Right hindlimb (tissue), 1 donor: ENCODE data around the gene ENDOU.

Experiments used
- DNase-seq: peaks from one replicate; pipeline ENCODE4 v3.0.0-alpha.2; 2018

ENDOU gene

DNA sequence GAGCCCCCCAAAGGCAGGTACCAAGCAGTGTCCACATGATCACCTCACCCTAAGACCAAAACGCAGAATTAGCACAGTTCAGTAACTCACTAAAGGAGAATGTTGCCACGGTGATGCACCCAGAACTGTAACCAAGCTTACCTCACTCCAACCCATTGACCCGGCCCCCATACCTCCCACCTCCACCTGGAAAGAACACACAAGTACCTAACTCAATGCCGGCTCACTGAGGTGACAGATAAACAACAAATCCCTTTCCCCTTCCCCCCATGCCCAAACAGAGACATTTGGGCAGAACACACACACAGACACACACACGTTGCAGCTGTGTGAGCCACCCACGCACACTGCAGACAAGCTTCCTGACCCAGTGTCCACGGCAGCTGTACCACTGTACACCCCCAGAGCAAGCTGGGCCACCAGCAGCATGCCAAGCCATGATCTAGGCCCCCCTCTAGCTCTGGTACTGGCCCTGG, 32.1 kb upstream of the ENDOU start:
- DNase-seq: no peak

DNA sequence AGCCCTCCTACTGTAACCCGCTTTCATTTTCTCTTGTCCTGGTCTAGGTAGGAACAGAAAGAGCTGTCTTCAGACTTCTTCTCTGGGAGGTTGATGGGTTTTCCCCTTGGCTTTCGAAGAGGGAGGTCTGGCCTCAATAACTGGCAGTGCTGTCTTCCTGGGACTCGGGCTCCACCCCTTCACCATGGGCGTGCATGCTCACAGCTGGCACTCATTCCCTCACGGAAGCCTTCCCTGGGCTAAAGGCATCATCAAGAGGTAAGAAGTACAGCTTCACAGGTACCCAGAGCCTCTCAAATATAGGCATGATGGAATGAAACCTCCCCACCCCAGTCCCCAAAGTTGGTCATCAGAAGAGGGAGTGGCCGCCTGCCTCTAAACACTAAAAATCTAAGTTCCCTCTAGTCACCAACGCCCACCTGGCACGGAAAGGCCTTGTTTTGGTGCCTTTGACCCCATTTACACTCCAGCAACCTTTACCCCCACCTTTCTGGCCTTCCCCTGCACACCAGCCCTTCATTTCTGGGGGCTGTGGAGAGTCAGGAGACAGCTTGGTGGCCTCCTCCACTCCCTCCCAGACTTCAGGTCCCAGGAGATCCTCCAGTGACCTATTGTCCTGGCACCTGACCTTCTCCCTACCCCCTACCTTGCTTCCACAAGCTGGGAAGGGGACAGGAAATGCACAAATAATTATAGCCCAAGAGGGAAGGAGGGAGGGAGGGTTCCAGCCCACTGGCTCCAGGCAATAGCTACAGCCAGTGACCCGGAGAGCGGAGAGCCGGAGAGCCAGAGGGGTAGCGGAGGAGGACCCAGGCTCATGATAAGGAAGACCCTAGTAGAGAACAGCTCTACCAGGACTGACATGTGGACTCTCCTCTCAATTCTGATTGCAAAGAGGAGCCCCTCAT, 30.6 kb upstream of the ENDOU start:
- DNase-seq: no peak

DNA sequence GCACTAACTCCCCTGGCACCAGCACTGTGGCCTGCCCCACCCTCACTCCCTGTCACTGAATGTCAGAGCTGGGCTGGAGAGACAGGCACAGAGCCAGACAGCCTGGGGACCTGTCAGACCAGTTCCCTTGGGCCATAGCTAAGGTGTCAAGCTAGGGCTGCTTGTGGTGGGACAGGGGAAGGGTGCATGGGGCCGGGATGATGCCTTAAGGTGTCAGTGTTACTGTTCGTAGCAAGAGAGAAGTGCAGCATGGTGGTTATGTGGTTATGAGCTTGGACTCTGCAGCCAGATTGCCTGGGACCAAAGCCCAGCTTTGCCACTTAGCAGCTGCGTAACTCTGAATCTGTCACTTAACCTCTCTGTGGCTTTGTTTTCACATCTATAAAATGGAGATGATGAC, 29.6 kb upstream of the ENDOU start:
- DNase-seq: no peak

DNA sequence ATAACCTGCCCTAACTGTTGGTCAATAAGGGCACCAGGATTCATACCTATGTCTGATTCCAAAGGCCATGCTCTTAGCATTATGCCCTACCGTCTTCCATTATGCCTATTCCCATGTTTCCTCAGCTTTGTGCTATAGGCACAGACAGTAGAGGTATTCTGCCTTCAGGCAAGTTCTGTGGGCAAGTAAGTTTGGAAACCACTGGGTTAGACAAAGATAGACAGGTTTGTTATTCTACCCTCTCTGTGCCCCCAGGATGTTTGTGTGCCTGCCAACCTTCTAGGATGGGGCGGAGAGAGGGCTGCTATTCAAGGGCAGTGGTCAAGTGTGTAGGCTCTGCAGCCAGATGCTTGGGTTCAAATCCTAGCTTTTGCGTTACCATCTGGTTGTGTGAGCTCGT, 28.8 kb upstream of the ENDOU start:
- no peak for DNase-seq

DNA sequence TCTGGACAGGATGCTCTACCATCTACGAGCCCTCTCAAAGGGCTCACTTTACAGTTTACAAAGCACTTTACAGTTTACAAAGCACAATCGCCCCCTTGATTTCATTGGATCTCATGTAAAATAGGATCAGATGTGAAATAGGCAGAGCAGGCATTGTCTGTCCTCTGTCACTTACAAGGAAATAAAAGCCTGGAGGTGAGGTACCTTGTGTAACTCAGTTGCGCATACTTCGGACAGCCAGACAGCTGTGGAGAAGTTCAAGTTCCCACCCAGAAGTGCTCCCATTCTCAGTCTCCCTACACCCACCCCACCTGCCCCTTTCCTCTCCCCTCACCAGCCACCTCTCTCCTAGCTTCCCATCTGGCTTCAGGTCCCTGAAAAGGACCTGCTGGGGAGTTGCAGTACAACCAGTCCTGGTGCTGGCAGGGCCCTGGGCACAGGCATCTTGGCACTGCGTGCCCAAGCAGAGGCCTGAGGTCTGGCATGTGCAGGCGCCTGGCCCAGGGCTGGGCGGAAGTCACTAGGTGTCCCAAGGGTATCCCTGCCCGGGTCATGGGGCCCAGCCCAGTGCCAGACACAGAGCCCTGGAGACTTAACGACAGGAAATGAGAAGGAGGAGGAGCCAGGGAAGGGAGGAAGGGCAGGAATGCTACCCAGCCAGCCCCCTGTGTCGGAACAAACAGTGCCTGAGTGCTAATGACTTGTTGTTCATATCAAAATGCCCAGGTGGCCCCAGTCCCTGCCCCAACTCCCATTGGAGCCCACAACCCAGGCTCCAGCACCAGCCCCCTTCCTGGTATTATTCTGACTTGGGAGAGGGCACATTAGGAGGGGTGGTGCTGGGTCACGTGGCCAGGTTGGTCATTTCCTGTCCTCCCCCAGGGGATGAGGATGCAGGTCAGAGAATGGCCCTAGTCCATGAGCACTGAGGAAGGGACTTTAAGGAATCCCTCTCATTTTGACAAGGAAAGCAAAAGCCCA, 28.0 kb upstream of the ENDOU start:
- no peak for DNase-seq

DNA sequence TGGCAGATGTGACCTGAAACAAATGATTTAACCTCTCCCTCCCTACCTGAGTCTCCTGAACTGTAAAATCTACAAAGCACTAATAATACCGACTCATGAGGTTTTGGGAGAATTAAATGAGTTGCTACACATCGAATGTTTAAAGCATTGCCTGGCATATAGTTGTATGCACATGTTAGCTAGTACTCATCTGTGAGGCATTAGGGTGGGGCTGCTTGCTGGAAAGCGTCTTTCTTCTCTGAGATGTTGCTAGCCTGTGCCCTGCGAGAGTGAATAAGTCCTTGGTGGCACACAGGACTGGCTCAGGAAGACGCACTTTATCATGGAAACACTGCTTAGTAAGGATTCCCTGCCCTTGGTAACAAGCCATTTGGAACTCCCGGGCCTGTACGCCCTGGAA, 27.3 kb upstream of the ENDOU start:
- DNase-seq: no peak

DNA sequence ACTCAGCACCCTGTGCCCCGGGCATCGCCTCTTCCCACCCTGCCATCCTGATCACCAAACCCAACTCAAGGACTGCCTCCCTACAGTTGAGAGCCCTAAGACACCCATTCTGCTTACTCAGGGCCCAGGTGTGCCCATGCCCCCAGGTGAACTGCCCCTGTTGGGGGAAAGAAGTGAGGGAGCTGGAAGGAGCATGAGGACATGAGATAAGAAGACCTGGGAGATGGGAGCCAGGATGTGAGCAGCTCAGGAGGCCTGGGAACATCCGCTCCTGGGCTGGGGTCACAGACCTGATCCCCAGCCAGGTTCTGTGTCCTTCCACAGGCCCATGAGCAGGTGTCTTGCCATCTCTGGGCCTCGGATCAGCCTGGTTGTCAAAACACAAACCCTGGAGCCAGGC, 26.8 kb upstream of the ENDOU start:
- DNase-seq: no peak

DNA sequence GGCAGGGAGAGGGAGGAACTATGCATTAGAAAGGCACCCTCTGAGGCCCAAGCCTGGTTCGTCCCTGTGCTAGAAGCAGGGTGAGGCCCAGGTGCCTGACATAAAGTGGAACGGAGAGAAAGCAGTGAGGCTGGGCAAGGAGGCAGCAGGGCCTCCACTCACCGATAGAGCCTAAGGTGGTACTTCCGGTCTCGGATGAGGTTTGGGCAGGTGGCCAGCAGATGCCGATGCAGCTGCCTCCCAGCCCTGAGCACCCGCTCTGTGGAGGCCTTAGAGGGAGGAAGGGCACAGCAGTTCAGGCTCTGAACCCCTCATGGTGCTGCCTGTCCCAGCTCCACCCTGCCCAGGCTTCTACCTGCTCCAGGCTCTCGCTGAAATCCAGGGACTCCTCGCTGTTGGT, 26.3 kb upstream of the ENDOU start:
- DNase-seq: no peak

DNA sequence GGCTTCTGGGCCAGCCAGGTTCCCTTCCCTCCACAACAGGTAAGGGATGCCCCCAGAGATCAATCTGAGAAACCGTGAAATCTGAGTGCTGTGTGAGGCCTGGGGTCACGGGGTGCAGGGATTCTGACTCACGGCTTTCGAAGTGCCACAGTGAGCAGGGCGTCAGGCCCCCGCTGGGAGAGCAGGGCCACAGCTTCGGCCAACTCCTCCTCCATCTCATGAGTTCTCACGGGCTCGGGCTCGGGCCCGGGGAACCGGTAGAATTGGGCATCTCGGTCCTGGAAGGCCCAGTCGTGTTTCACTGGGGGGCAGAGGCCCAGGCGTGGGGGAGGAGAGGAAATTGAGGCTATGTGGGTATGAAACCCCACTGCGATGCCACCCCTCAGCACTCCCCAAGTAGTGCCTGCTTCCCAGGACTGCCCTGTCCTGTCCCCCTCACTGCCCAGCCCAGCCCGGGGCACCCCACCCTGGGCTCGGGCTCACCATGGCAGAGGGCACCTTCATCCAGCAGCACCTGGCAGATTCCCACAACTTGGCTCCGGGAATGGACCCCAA, 25.7 kb upstream of the ENDOU start:
- no peak for DNase-seq

DNA sequence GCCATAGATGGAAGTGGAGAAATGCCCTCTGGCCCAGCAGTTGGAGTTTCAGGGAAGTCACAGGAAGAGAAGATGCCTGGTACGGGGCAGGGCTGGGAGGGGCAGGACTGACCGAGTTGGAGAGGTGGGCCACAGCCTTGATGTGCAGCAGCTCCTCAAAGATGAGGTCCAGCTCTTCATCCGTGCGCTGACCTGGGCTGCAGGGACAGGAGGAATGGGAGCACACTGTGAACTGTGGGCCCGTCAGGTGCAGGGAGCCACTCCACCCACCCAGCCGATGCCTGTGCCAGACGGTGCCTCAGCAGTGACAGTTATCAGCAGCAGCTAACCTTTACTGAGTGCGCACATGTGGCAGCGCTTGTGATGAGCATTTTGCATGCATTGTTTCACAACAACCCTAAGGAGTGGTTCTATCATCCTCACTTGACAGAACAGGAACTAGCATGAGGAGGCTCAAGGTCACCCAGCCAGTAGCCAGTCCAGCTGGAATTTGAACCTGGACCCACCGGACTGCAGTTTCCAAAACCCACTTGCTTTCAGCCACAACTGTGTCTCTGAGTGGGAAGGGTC, 25.0 kb upstream of the ENDOU start:
- no peak for DNase-seq

DNA sequence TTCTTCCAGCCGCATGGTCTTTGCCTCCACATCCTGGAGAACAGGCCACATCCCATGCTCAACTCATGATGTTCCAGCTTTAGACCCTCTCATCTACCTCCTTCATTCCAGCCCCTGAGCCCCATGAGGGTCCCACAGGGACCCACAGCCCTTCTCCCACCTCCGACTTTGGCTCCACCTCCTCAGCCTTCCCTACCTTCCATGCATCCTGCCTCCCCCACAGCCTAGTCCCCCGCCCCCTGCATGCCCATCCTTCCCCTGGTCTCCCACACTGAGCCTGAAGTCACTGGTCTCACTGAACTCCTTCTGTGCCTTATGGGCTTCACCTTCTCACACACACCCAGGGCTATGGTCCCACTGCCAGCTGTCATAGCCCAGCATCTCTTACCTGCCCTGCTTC, 23.6 kb upstream of the ENDOU start:
- no peak for DNase-seq

DNA sequence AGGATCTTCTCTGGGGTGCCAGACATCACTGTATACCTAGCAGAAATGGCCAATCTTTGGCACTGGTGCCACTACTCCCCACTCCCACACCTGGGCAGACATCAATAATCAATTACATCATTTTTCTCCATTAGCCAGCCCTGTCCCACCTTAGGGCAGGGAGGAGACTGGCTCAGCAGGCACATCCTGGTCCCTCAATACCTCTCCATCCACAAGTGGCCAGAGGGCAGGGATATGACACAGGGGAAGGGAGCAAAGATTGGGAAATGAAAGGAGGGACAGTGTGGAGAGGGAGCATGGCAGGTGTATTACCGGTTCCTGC, 23.2 kb upstream of the ENDOU start:
- DNase-seq: no peak

DNA sequence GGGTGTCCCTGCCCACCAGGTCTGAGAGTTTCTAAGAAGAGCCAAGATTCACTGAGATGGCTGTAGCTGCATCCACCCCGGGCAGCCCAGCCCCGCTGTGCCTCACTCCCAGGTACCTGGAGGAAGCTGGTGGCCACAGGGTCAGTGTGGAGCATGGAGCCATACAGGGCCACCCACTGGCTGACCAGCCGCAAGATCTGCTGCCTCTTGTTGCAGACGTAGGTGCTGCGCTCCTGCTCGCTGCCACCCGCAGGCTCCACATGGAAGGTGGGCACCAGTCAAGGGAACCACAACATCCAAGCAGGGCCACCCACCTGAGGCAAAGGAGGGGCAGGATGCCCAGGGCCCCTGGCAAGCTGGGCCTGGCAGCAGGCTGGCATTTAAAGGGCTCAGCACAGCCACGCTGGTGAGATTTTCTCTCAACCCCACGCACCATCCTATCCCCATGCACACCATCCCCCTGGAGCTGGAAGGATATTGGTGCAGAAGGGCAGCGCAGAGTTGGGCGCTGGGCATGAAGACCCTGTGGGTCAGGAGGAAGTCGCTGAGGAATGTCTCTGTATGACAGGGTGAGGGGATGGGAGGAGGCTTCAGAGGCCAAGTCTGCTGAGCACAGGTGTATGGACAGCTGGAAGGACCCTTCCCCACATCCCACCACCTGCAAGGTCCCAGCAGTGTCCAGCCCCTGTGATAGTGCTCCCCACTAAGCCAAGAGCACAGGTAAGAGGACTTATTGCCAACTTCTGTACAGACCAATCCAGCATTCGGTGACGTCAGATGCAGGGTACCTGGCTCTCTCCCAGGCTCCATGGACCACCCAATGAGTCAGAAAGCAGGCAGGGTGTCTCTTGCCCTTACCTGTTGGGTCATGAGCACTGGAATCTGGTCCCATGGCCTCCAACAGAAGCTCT, 22.6 kb upstream of the ENDOU start:
- no peak for DNase-seq

DNA sequence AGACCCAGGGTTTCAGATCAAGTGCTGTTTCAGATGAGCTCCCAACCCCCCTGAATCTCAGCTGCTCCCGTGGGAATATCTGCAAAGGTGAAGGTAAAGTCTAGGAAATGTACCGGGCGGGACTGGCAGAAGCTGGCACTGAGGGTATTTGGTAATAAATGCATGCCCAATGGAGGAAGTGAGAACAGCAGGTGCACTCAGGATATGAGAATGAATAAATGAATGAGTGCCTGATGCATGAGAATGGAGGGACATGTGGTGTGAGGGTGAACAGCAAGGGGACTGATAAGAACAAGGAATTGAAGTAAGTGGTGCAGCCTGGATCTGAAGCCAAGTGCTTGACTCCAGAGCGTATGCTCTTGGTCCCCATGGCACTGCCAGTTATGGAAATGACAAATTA, 21.8 kb upstream of the ENDOU start:
- no peak for DNase-seq

DNA sequence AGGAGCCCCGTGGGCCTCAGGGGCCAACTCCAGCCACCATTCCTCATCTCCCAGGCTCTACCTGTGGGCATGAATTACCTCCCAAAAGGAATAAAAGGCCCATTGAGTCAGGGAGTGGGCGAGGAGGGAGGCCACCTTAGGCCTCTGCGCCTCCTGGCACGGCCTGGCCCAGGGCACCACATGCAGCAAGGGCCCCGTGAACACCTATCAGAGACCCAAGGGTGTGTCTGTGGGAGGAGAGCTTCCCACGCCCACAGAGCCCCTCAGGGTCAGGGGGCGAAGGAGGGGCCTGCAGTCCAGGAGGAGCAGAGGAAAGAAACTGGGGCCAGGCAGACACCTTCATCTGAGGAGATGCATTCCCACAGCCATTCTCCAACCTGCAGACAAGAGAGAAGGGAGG, 21.2 kb upstream of the ENDOU start:
- no peak for DNase-seq

DNA sequence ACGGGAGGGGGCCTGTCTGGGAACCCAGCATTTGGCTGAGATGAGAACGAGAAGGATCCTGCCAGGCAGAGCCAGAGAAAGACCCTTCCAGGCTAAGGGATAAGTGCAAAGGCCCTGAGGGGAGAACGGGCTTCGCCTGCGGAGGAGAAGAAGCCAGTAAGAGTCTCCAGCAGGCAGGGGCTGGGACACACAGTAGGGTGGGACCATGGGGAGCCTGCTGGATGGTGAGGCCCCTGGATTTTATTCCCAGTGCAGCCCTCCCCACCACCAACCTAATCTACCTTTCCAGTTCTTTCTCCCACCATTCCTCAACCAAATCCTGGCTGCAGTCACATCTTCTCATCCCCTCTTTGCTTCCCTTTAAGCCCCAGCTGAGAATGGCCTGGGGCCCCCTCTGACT, 20.8 kb upstream of the ENDOU start:
- DNase-seq: no peak

DNA sequence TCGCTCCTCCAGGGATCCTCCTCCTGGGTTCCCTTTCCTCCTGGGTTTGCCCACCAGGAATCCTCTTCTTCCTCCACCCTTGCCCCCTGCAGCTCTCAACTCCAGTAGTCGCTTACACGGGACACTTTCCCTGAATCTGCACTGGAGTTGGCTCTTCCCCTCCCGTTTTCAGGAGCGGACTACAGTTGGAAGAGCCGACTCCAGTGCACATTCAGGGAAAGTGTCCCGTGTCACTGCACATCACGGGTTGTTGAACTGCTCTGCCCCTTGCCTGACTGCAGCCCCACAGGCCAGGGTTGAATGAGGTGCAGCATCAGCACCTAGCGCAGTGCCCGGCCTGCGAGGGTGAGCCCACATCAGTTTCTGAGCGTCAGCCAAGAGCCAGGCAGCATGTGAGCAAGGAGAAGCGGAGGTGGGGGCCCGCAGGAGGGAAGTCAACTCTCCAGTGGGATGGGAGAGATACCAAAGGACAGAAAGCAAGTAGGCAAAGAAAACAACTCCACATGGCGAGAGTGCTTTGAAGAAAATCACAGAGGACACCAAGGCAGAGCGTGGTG, 20.3 kb upstream of the ENDOU start:
- DNase-seq: no peak

DNA sequence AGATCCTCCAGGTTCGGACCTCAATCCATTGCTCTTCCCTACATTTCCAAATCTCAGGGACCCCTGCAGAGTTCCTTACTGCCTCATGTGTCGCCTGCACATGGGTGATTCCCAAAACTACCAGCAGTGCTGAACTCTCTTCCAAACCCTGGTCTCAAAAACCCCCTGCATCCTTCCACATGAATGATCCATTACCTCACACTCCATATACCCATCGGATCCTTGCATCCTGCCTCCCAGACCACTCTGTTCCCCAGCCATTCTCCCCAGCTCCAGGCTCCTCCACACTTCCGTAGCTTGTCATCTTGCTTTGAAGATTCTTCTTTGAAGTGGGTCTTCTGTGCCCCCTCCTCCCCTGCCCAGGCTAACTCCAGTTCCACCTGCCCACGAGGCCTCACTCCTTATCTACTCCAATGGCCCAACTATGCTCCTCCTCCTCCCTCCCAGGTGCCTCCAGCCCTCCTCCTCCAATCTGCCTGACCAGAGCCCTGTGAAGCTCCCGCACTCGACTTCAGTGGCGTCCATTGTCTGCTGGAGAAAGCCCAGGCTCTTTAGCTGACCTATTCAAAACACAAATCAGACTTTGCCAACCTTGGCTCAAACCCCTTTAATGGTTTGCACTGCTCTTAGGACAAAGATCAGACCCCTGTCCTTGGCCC, 19.6 kb upstream of the ENDOU start:
- DNase-seq: no peak

DNA sequence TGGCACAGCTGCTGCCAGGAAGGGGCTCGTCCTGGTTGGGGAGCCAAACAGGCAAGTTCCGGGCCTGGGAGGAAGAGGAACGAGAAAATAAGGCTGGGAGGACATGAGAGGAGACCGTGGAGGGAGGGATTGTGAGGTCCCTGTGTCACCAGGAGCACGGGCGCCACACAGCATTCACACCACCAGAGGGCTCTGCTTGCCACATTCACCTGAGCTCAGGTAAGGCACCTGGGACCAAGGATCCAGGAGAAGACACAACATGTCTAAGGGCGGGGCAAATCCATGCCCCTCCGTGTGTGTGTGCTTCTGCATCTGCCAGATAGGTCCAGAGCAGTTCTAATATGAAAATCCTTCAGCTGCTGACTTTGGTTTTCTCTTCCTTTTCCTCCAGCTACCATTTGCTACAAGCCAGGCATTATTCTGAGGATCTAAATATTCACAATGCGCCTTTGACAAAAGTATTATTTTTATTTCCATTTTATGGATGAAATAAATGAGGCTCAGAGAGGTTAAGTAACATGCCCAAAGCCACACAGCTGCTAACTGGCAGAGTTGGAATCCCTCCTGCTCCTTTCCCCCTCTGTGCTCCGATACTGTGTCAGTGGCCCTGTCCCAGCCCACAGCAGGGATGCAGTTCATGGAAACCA, 18.8 kb upstream of the ENDOU start:
- DNase-seq: no peak

DNA sequence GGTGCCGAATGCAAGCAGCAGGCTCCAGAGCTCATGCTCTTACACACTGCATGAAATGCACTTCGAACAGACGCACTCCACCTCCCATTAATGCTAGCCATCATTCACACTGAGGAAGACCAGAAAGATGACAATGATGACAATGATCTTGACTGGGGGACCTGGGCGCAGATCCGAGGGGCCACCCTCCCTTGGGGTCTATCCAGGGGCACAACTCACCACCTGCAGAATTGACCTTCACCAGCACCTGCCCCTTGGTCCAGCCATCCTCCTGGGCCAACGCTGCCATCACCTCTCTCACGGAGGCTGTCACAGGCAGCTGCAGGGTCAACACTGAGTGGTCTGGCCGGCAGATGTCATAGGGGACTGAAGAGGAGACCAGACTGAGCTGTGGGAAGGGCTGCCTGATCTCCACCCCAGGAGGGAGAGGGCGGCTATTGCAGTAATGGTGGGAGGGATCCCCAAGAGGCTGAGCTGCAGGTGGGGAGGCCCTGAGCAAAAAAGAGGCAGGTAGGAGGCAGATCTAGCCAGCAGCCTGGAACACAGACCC, 18.1 kb upstream of the ENDOU start:
- no peak for DNase-seq
